Suprapubic skin (tissue), 4 donors: ENCODE data around the gene KANSL1. TPM values are rescaled to one million over a fixed set of nuclear protein-coding genes. Genes with fewer than 3 reads are reported as not detected.

Experiments used
- DNase-seq, 2 donors: peaks; one replicate each; pipeline ENCODE4 v3.0.0-alpha.2; 2019; ENCODE audit warnings: low spot score in 2 of 2
- H3K27ac ChIP-seq: fragments of 200-600 bp; sonication (generic); one replicate; pipeline ENCODE4 v1.5.1; 2019
- H3K27me3 ChIP-seq: fragments of 200-600 bp; sonication (generic); one replicate; pipeline ENCODE4 v1.5.1; 2019
- H3K36me3 ChIP-seq: fragments of 200-600 bp; sonication (generic); one replicate; pipeline ENCODE4 v1.5.1; 2019
- H3K4me1 ChIP-seq: fragments of 200-600 bp; sonication (generic); one replicate; pipeline ENCODE4 v1.5.1; 2019
- H3K4me3 ChIP-seq: fragments of 200-600 bp; sonication (generic); one replicate; pipeline ENCODE4 v1.5.1; 2019; ENCODE audit warnings: mild to moderate bottlenecking
- H3K9me3 ChIP-seq: fragments of 200-600 bp; sonication (generic); one replicate; pipeline ENCODE4 v1.5.1; 2019
- CTCF ChIP-seq, 2 donors: fragments of 200-600 bp in 1 of 2; fragments of 450-650 bp in 1 of 2; sonication (generic) in 1 of 2; IDR thresholded peaks; one replicate each; pipeline ENCODE4 v1.5.1; 2016 to 2019; ENCODE audit warnings: antibody characterized with exemption in 2 of 2, mild to moderate bottlenecking in 1 of 2, moderate library complexity in 1 of 2
- EP300 ChIP-seq: sonication (generic); formaldehyde crosslinking; IDR thresholded peaks from one replicate; pipeline ENCODE4 v1.6.1; 2017; ENCODE audit warnings: antibody characterized with exemption
- POLR2A ChIP-seq, 2 donors: fragments of 450-650 bp; IDR thresholded peaks; one replicate each; pipeline ENCODE4 v1.6.1; 2017; ENCODE audit warnings: antibody characterized with exemption in 2 of 2, mild to moderate bottlenecking in 2 of 2, moderate library complexity in 2 of 2
- POLR2AphosphoS5 ChIP-seq, 3 donors: sonication (generic); formaldehyde crosslinking; IDR thresholded peaks; one replicate each; pipeline ENCODE4 v1.6.1; 2017; ENCODE audit warnings: antibody characterized with exemption in 3 of 3
- WGBS: methylation state at CpG from one replicate; pipeline ENCODE4 v1.1.5; 2018; 5-methylcytosine and 5-hydroxymethylcytosine counted together
- total RNA-seq, 4 donors: library from RNA; depleted of rRNA; stranded (reverse); fragments of >200 nt; gene quantifications; one replicate each; pipeline ENCODE4 v1.1.0, GENCODE V29; 2016

The KANSL1 gene
- total RNA-seq, 4 donors from 2014 or later = 68.2 to 187 (median 79.0) TPM

- H3K36me3 ChIP-seq = peaks cover 30% of the 10 kb centered on the region
- H3K4me1 ChIP-seq = peaks cover 8% of the 10 kb centered on the region
- no peak overlapping the region for H3K27ac ChIP-seq
- DNase-seq = no peak
- no peak overlapping the region for H3K4me3 ChIP-seq
- TF ChIP-seq EP300 = no peak
- TF ChIP-seq CTCF (IDR thresholded peaks at IDR 0.05) = no peak
- no peak for TF ChIP-seq POLR2A (IDR thresholded peaks at IDR 0.05)
- no peak for TF ChIP-seq POLR2AphosphoS5 (IDR thresholded peaks at IDR 0.05)
- WGBS = 88% methylated on average over 1 of the region's 1 CpG
- no peaks in the 10 kb centered on the region for H3K27me3 ChIP-seq
- H3K9me3 ChIP-seq = no peaks in the 10 kb centered on the region
Measured at GRCh38 chr17:46064460-46064859, 128.8 kb downstream of the KANSL1 start.

- TF ChIP-seq POLR2AphosphoS5 (IDR thresholded peaks at IDR 0.05) (no peak), EP300 (no peak), CTCF (IDR thresholded peaks at IDR 0.05) (no peak), POLR2A (IDR thresholded peaks at IDR 0.05) (no peak)
- Histone ChIP-seq H3K27me3 (no peaks in the 10 kb centered on the region), H3K4me1 (peaks cover 8% of the 10 kb centered on the region), H3K4me3 (no peak overlapping the region), H3K9me3 (no peaks in the 10 kb centered on the region), H3K27ac (no peak overlapping the region), H3K36me3 (peaks cover 33% of the 10 kb centered on the region)
- DNase-seq = no peak
- WGBS = 25% methylated on average over 2 of the region's 2 CpGs
Measured at GRCh38 chr17:46063241-46063640, 130.0 kb downstream of the KANSL1 start.

- WGBS = 99% methylated on average over 5 of the region's 5 CpGs
- TF ChIP-seq CTCF (IDR thresholded peaks at IDR 0.05) = no peak
- no peak for TF ChIP-seq POLR2AphosphoS5 (IDR thresholded peaks at IDR 0.05)
- no peak for TF ChIP-seq POLR2A (IDR thresholded peaks at IDR 0.05)
- TF ChIP-seq EP300 = no peak
- peaks cover 22% of the 10 kb centered on the region for H3K36me3 ChIP-seq
- no peaks in the 10 kb centered on the region for H3K9me3 ChIP-seq
- H3K27ac ChIP-seq = no peak overlapping the region
- H3K4me3 ChIP-seq = no peak overlapping the region
- H3K27me3 ChIP-seq = no peaks in the 10 kb centered on the region
- DNase-seq = no peak
- peaks cover 18% of the 10 kb centered on the region for H3K4me1 ChIP-seq
Measured at GRCh38 chr17:46061435-46061834, 131.8 kb downstream of the KANSL1 start.

GRCh38 chr17:46060461-46060860 is 132.8 kb downstream of the KANSL1 start:
- Histone ChIP-seq H3K27ac (no peak overlapping the region), H3K36me3 (peaks cover 16% of the 10 kb centered on the region), H3K4me3 (no peak overlapping the region), H3K27me3 (no peaks in the 10 kb centered on the region), H3K4me1 (peaks cover 19% of the 10 kb centered on the region), H3K9me3 (no peaks in the 10 kb centered on the region)
- WGBS = 88% methylated on average over 2 of the region's 2 CpGs
- no peak for DNase-seq
- TF ChIP-seq CTCF (IDR thresholded peaks at IDR 0.05) (no peak), POLR2A (IDR thresholded peaks at IDR 0.05) (no peak), POLR2AphosphoS5 (IDR thresholded peaks at IDR 0.05) (no peak), EP300 (no peak)

- Histone ChIP-seq H3K27ac (no peak overlapping the region), H3K9me3 (no peaks in the 10 kb centered on the region), H3K4me3 (no peak overlapping the region), H3K27me3 (no peaks in the 10 kb centered on the region), H3K36me3 (peaks cover 10% of the 10 kb centered on the region), H3K4me1 (peaks cover 19% of the 10 kb centered on the region)
- 51% methylated on average over 6 of the region's 6 CpGs for WGBS
- TF ChIP-seq EP300 = no peak
- DNase-seq = no peak
Measured at GRCh38 chr17:46059486-46059885, 133.7 kb downstream of the KANSL1 start.

- no peak for TF ChIP-seq POLR2A (IDR thresholded peaks at IDR 0.05)
- TF ChIP-seq EP300 = no peak
- TF ChIP-seq POLR2AphosphoS5 (IDR thresholded peaks at IDR 0.05) = no peak
- no peak for TF ChIP-seq CTCF (IDR thresholded peaks at IDR 0.05)
- H3K4me3 ChIP-seq = no peak overlapping the region
- DNase-seq = no peak
- no peak overlapping the region for H3K27ac ChIP-seq
- no peaks in the 10 kb centered on the region for H3K9me3 ChIP-seq
- no peaks in the 10 kb centered on the region for H3K27me3 ChIP-seq
- H3K4me1 ChIP-seq = peaks cover 11% of the 10 kb centered on the region
- WGBS = 92% methylated on average over 4 of the region's 4 CpGs
- peaks cover 15% of the 10 kb centered on the region for H3K36me3 ChIP-seq
Measured at GRCh38 chr17:46057366-46057765, 135.9 kb downstream of the KANSL1 start.
